HG03039 (cell line): ENCODE measurements around the gene RPL35.

Experiments used
- ATAC-seq: cut with Tn5 transposase; IDR thresholded peaks from one replicate; pipeline ENCODE4 v1.9.1; 2021; ENCODE audit warnings: mild to moderate bottlenecking, moderate library complexity; ENCODE audit not compliant: unreplicated experiment

The RPL35 gene

DNA sequence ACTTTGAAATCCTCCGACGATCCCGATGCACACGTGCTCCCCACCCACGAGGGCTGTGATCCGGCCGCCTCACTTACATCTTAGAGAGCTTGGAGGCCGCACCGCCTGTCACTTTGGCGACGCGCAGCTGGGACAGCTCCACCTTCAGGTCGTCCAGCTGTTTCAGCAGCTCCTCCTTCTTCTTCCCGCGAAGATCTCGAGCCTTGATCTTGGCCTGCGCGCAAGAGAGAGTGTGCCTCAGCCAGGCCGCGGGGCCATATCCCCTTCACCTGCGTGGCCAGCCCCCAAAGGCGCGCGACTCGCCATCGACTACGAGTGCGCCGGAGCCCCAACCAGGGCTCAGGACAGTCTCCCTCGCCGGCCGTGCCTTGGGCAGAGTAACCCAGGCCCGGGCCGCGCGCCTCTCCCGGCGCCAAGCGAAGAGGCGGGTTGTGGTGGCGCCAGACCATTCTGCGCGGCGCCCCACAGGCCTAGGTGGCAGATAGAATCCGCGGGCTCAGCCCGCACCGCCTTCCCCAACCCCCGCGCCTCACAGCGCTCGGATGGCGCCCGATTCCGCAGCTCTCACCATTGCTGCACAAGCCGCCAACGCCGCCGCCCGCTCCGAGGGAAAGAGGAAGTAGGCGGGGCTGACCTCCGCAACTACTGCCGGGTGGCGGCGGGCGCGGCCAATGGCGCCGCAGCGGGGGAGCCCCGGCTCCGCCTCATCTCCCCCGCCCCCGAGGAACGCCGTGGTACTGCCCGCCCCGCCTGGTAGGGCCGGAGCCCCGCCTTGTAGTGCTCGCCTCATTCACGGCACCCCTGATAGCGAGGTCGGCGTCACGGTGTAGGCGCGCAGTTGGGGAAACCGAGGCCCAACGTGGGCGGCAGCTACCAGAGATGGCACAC, at the start of gene RPL35, which contains the start of gene ARPC5L:
TSS of gene RPL35 (minus strand) at position 616 of the 888 bp plus-strand sequence. CDS start at position 571, 45 bp downstream.
TSS of gene ARPC5L (plus strand) at position 789 of the 888 bp plus-strand sequence. CDS start 7,161 bp downstream, outside the sequence.
- ATAC-seq = peak; percentile 89

DNA sequence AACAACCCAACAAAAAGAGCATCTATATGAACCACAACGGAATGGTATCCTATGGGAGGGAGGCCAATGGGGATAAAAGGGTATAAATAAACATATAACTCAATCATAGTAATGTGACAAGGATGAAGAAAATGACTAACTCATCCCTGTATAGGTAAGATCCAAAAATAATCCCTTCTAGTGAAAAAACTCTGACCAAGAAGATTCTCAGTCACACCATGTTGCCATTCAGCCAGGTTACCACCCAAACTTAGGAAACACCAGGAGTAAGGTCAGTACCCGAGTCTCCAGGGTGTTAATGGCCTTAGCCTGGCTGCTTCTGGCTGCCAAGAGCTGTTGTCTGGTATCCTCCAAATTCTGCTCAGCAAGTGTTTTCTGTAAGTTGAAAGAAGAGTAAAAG, 46.3 kb upstream of the RPL35 start:
- ATAC-seq = no peak

DNA sequence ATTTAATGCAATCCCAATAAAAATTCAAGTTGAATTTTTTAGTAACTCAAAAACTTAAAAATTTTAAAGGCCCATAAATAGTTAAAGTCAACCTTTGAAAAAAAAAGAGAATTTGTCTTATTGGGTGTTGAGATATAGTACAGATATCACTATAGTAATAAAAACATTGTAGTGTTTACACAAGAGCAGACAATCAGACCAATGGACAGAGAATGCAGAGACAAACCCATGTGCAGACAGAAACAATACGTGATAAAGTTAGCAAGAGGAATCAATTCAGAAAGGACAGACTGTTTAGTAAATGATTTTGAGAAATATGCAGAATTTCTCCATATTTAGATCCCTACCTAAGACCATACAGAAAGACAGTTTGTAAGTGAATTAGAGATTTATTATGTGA, 45.2 kb upstream of the RPL35 start:
- ATAC-seq = no peak

DNA sequence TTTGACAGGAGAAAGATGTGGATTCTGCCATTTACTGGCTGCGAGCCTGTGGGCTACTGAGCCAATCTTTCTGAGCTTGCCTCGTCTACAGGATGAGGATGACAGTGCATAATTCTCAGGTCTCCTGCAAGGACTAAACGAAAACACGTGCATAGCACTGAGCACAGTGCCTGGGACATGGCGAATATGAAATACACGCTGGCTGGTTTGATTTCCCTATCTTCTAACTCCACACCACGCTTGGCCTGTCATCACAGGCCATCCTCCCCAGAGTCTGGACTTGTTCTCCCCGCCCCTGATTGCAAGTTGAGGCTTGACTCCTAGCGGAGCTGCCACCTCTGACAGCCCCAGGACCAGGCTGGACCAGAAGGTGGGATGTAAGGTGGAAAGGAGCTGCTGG, 38.1 kb upstream of the RPL35 start:
- ATAC-seq = no peak

DNA sequence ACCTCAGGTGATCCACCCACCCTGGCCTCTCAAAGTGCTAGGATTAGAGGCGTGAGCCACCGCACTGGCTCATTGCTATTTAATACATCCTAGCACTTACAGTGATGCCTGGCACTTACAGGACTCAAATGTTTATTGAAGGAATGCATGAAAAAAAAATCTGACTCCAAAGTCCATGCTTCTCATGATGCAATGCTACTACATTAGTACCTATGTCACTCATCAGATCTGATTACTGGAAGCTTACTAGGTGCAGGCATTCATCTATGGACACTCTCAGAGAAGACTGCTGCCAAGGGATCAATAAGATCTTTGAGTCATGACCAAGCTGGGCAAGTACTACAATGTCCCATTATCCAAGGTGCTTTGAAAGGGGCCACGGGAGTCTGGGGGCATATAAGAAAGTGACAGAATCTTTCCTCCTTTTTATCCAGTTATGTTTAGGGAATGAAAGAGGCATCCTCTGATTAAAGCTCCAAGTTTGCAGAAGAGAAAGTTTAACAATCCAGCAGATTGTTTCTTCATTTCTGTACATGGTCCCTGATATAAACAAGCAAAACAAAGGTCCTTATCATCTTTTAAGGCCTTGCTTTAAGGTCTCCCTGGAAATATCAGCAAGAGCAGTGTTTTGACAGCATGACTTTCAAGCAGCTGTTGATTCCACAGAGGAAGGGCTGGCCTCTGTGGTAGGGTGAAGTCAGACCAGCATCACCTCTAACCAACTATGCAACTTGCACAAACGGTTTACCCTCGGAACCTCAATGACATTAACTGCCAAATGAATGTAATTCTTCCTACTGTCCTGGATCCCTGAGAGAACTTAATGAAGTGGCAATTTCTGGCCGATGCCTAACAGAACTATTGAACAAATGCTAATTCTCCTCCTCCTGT, 36.1 kb upstream of the RPL35 start:
- no peak for ATAC-seq

DNA sequence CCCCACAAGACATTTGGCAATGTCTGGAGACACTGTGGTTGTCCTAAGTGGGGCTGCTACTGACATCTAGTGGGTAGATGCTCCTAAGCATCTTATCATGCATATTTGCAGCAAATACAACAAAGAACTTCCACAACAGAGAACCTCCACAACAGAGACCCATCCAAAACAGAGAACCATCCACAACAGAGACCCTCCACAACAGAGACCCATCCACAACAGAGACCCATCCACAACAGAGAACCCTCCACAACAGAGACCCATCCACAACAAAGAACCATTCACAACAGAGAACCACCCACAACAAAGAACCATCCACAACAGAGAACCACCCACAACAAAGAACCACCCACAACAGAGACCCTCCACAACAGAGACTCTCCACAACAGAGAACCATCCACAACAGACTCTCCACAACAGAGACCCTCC, 33.0 kb upstream of the RPL35 start:
- ATAC-seq = no peak

DNA sequence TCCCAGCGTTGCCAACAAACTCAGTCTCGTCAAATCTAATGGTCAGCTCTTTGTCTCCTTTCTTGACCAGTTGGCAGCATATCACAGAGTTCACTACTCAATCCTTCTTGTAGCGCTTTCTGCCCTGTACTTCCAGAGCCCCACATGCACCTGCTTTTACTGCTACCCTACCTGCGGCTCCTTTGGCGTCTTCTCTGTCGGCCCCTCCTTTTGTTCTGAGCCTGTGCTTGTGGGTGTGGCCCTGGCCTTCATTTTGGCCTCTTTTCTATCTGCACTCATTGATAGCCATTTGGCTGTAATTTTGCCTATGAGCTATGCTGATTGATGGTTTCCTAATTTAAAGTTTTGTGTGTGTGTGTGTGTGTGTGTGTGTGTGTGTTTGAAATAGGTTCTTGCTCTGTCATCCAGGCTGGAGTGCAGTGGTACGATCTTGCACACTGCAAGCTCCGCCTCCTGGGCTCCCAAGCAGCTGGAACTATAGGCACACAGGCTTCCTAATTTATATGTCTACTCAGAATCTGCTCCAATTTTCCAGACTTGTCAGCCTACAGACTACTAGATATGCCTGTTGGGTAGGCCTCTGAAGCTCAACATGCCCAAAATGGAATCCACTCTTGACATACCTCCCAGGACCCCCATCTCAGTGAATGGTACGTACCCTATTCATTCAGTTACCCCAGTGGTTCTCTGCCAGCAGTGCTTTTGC, 32.4 kb upstream of the RPL35 start:
- no peak for ATAC-seq

DNA sequence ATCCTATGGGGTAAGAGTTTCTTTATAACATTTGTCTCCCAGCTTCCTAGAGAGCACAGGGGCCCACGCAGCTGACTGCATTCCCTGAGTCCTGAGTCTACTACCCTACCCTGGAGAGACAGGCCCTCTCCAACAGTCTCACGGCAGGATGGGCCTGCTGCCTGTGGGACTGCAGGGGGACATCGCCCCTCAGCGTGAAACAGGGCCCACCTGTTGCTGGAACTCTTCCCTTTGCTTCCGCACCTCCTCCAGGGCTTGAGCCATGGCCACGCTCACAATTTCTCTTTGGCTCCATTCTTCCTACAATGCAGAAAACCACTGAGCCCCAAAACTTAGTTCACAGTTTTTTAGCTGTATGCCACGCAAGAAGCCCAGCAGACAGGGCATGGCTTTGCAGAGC, 28.4 kb upstream of the RPL35 start:
- ATAC-seq = no peak

DNA sequence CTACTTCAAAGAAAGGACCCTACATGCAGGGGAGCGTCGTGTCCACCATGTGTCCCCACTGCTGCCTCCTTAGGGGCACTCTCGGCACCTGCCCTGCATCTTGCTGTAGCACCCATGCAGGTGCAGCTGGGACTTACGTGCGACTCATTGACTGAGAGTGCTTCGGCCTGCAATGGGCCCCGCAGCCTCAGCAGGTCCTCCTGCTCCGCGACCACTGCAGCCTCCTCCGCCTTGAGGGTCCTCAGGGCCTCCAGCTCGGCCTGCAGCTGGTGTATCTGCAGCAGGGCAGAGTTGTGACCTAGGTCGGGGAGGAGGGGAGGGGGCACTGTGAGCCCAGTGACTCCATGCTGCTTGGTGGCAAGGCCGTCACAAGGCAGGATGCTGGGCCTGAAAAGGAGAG, 27.2 kb upstream of the RPL35 start:
- no peak for ATAC-seq

DNA sequence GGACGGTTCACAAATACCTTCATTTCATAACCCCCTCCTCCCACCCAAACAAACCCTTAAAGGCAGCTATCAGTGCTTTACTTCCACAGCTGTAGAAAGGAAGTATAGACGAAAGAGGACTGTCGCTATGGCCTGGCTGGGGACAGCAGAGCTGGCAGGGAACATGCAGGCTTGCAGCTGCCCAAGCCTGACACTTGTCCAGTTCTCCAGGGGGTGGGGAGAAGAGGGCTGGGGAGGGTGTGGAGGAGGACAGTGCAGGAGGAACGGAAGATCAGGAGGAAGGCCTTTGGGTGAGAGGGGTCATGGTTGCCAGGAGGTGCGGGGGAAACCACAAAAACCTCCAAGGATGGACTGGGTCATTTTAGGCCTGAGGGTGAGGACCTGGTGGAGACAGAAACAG, 26.1 kb upstream of the RPL35 start:
- no peak for ATAC-seq

DNA sequence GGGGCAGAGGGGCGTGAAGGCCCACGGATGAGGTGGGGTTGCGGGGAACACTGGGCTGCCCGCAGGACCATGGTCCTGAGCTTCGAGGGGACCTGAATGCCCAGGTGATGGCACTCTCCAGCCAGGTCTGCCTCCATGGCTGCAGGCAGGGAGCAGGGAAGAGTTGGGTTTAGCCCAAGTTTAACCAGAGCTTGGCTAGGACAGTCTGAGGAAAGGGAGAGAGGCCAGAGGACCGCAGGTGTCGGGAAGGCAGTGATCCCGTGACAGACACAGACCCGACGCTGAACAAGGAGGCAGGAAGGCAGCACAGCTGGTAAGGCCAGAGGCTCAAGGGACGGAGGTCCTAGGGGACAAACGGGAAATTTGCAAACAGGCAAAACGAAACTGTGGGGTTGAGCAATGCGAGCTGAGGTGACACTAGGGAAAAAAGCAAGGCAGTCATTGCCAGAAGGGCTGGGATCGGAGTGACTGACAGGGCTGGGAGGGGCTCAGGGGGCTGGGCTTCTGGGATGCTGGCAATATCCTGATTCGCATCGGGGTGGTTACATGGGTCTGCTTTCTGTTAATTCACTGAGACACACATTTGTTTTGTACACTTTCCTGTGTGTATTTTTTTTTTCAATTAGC, 25.2 kb upstream of the RPL35 start:
- ATAC-seq = no peak

DNA sequence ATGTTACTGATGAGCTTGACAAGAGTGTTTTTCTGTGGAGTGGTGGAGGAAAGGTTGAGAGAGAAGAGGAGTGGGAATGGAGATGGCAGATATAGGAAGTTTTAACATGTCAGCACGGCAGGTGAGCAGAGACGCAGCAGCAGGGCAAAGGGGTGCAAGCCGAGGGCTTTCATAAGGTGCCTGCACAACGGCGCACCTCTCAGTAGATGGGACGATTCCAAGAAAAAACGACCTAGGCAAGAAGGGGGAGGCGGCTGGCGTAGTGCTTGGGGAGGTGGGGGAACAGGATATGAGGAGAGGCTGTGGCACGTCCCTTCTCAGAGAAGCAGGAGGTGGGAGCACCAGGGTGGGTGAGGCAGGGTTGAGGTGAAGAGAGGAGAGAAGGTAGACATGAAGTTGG, 24.7 kb upstream of the RPL35 start:
- no peak for ATAC-seq

DNA sequence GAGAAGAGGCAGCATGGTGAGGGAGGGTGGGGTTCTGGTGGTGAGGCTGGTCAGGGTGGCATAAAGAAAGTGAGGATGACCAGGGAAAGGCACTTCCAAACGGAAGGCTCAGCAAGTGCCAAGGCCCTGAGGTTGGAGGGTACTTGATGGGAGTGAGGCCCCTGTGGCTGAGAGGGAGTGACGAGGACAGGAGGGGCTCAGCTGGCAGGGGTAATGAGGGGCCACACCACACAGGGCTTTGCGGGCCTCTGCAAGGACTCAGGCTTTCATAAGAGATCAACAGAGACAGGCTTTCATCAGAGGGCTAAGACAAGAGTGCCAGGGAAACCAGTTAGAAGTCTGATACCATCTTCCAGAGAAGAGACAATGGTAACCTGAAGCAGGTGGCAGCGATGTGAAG, 23.8 kb upstream of the RPL35 start:
- ATAC-seq = no peak

DNA sequence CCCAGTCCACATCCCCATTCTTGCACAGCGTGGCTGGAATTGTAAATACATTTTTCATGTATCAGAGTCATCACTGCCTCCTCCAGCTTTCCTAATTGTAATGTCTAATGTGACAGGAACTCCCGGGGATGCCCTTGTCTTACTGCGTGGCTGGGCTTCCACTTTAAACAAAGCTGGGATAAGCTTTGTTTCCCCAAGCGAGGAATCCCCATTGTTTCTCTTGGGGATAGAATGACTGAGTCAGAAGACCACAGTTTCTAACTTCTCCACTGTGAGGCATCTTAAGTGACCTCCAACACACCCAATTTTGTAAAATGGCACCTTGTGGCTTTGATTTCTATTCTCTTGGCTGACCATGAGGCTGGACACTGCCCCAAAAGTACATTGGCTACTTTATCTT, 22.6 kb upstream of the RPL35 start:
- no peak for ATAC-seq

DNA sequence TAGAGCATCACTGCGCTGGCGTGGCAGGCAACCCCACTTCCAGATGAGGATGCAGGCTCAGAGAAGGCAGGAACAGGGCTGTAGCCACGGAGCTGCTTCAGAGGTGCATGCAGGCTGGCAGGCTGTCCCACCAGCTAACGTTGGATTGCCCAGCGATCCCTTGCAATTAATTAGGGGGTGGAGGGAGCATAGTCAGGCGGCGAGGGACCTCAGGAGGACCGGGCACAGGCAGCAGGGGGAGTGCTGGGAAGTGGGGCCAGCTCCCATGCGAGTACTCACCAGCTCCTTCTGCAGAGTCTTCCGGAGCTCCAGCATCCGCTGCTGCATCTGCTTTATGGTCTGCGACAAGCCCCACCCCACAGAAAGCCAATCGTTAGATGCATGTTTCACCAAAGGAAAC, 20.5 kb upstream of the RPL35 start:
- no peak for ATAC-seq

DNA sequence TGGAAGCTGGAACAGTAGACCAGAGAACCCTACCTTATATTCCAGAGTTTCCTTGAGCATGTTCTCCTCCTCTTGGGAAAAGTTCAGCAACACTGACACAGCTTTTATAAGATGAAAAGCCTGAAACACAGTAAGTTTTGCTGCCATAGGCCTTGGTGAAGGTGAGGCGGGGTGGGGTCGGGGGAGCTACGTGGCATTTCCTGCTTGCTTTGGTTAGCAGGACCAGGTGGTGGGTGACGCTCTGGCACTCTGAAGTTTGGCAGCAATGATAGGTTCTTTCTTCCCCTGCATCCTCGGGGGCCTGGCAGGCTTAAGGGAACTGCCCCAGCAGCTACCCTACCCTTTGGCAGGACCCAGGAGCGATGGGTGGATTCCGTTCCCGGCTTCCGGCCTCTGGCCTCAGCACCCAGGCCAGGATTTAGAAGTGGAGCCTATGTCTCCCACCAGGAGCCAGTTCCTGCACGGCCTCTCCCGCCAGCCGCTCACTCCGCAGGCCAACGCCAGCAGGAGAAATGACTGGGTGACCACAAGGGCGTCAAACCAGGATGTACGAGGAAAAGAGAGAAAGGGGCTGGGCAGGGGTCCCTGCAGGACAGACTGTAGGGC, 19.5 kb upstream of the RPL35 start:
- no peak for ATAC-seq

DNA sequence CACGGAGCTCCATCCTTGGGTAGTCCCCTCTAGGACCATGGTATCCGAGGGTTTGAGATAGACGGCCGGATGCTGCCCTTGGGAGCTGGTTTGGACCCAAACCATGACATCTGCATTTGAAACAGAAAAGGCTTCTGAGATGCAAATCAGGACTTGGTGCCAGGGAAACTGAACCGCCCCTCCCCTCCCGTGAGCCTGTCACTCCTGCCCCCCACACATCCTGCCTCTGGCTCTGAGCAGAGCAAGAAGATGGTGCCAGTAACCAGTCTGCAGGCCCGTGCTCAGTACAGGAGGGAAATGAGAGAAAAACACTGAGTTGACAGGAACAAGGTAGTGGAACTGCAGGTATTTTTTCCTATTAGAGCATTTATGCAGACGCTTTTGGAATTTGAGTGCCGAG, 18.7 kb upstream of the RPL35 start:
- ATAC-seq = no peak

DNA sequence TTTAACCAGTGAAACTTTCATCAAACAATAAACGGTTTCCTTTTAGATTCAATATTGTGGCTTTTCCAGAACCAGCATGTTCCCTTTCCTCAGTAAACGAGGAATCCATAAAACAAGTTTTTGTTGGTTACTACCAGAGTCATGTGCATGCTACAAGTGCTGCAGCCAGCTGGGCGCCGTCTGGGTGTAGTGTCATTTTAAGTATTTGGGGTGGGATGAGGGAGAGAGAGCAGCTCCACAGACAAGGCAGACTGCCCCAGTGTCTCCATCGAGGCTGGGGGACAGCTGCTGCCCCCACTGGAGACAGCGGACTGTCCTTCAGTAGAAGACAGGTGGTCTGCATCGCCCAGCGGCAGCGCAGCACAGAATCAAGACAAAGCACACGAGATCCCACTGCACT, 17.5 kb upstream of the RPL35 start:
- ATAC-seq = no peak

DNA sequence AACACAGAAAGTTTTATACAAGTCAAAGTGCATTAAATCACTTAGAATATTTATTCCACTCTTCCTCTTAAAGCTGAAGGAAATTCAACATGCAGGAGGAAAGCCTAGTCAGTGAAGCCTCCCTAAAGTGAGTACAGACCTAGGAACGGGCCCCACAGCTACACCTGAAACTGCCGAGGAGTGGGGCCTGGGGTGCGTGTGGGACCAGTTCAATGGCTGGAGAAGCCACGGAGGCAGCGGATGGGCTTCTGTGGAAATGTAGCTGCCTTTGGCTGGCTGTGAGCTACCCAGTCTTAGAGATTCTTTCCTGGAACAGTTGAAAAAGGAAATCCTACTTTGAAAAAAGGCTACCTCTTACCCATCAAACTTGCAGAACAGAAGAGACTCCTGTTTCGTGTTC, 16.8 kb upstream of the RPL35 start:
- no peak for ATAC-seq

DNA sequence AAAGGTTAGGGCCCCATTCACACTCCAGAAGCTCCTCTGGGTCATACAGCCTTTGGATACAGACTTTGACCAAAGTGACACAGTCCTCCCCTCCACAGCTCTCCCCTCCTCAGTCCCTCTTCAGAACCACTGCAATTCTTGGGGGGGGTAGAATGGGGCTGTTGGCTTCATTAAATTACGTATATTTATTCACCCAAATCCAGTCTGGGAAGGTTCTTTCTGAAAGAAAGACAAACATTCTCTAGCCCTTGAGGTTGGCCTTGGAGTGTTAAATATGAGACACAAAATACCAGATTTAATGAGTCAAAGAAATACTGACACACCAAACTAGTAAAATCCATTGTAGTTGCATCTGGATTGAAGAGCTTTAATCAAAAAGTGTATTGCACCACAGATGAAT, 16.3 kb upstream of the RPL35 start:
- no peak for ATAC-seq
